HuH-7.5 (cell line): Measurements from ENCODE around the gene ATP1B2.
"Not testable (repeated sequence)": the region's sequence is repeated elsewhere in the genome, so short reads cannot be mapped to it uniquely, and the experiment has no call there.

ENCODE experiments used
- DNase-seq: peaks from one replicate; pipeline ENCODE4 v3.0.0; 2011; ENCODE audit warnings: low spot score

The ATP1B2 gene

DNA sequence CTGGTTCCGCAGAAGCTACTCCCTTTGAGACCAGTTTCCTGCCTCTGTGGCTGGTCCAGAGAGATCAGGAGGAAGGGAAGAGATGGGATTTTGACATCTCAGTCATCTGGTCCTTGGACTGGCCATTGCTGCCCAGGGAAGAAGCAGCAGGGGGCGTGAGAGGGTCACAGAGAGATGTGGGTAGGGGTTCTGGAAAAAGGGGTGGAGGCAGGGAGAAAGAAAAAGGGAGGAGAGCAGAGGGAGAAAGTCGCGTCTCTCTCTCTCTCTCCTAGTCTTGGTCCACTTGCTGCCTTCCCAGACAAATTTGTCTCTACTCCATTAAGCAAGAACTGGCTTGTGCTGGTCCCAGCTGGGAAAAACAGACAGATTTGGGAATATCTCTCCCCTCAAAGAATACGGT lies 16.3 kb upstream of the ATP1B2 start:
- no peak for DNase-seq

GRCh38 chr17:7636163-7636562 lies 14.6 kb upstream of the ATP1B2 start:
- DNase-seq: no peak

GRCh38 chr17:7640783-7641182 lies 9.9 kb upstream of the ATP1B2 start:
- no peak for DNase-seq

- DNase-seq: not testable (repeated sequence)
Observed at GRCh38 chr17:7641635-7642034, 9.1 kb upstream of the ATP1B2 start.

GRCh38 chr17:7644775-7645174 lies 6.0 kb upstream of the ATP1B2 start:
- no peak for DNase-seq

GRCh38 chr17:7646457-7646856 lies 4.3 kb upstream of the ATP1B2 start:
- DNase-seq: no peak

DNA sequence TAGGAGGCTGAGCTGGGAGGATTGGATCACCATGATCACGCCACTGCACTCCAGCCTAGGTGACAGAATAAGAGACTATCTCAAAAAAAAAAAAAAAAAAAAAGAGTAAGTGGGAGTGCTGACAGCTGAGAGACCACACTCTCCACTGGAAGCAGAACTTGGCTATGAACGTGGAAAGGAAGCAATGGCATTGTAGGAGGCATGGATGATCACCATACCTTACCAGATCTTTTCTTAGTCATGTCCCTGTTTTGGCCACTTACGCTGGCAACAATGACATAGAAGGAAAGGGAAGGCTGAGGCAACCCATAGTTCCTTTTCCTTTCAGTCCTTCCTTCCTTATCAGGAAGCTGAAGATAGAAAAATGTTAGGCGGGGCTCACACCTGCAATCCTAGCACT lies 3.7 kb upstream of the ATP1B2 start:
- DNase-seq: no peak

- no peak for DNase-seq
Observed at GRCh38 chr17:7651097-7651664, 455 bp downstream of the ATP1B2 start.

DNA sequence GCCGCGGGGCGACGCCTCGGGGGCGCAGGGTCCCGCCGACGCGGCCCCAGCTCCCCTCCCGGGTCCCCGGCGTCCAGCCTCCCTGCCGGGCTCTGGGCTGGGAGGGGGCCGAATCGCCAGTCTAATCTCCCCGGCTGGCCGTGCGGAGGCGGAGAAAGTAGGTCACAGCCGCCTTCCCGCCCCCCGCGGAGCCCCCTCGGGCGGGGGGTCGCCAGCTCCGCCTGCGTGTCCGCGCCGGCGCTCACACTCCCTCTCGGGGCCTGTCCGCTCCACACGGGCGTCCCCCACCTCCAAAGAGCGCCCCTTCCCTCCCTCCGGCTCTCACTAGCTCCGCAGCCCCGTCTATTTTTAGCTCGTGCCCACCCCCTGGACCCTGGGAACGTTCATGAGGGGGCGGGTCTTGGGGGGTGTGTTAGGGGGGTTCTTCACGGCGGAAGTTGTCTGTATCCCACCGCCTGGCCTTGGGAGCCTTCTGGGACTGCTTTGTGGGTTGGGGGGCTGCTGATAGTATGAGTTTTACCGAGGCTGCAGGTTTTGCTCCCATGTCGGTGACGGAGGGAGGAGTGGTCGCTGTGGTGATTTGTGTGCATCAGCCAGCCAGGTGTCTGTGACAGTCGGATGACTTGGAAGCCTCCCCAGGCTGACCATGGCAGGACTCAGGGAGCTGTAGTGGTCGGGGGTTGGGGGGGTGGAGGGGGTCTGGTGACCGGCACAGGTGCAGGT lies 1.1 kb downstream of the ATP1B2 start:
- no peak for DNase-seq

GRCh38 chr17:7652388-7653356 lies 1.9 kb downstream of the ATP1B2 start:
- no peak for DNase-seq

- no peak for DNase-seq
Observed at GRCh38 chr17:7654832-7655540, 4.3 kb downstream of the ATP1B2 start.

DNA sequence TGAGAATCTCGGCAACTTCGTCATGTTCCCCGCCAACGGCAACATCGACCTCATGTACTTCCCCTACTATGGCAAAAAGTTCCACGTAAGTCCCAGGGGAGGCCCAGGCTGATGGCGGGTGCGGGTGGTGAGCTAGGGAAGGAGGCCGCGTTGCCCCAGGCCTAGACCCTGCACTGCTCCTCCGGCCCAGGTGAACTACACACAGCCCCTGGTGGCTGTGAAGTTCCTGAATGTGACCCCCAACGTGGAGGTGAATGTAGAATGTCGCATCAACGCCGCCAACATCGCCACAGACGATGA lies 4.8 kb downstream of the ATP1B2 start:
- no peak for DNase-seq

- DNase-seq: no peak
Observed at GRCh38 chr17:7656958-7657609, 6.4 kb downstream of the ATP1B2 start.

GRCh38 chr17:7667656-7668406 lies 17.1 kb downstream of the ATP1B2 start:
- DNase-seq: no peak

- DNase-seq: no peak
Observed at GRCh38 chr17:7668482-7668881, 17.8 kb downstream of the ATP1B2 start.

GRCh38 chr17:7673239-7673638 lies 22.5 kb downstream of the ATP1B2 start:
- DNase-seq: no peak

GRCh38 chr17:7674934-7675333 lies 24.2 kb downstream of the ATP1B2 start:
- no peak for DNase-seq

- no peak for DNase-seq
Observed at GRCh38 chr17:7676533-7676932, 25.8 kb downstream of the ATP1B2 start.

DNA sequence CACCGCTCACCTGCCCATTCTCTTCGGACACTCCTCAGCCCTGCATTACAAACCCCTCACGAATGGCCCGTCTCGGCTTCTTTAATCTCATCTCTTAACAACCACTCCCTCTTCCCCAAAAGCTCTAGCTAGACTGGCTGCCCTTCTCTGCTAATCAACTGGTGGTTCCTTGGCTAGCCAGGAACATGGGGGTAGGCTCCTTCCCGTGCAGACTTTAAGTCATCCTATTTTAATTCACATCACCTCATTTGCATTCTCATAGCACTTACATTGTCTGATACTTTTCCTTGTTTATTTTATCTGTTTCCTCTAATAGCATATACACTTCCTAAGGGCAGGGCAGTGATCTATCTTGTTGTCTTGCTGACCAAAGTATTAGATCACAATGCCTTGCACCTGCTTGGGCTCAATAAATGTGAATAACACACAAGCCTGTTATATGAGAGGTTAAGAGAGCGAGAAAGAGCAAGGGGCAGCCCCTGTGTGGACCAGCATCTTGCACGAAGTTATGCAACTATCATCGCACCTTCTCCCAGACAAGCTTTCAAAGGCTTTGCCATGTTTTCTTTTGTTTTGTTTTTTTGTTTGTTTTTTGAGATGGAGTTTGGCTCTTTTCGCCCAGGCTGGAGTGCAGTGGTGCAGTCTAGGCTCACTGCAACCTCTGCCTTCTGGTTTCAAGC lies 26.8 kb downstream of the ATP1B2 start:
- no peak for DNase-seq

DNA sequence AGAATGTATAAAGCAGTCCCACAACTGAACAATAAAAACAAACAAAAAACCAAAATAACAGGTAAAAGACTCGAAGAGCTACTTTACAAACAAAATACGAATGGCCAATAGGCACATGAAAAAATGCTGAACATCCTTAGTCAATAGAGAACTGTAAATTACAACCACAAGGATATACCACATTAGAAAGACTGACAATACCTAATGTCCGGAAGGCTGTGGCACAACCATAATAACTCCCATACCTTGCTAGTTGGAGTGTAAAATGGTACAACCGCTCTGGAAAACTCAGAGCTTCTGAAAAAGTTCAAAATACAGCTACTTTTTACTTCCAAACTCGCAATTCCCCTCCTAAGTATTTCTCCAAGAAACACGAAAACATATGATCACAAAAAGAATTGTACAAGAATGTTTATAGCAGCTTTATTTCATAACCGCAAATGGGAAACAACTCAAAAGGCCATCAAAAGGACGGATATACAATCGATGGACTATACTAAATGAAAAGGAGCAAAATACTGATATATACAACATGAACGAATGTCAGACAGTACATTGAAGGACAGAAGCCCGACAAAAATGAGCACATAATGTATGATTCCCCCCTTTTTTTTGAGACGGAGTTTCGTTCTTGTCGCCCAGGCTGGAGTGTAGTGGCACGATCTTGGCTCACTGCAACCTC lies 34.3 kb downstream of the ATP1B2 start:
- no peak for DNase-seq
